IMR-90 (cell line): ENCODE measurements around the gene ZNF841. TPM values are rescaled to one million over a fixed set of nuclear protein-coding genes. Genes with fewer than 3 reads are reported as not detected.

Experiments
- ATAC-seq: fragments of 200-7000 bp; cut with Tn5 transposase; 2 replicates; pipeline ENCODE4 v1.9.1; 2020; ENCODE audit warnings: low read depth, mild to moderate bottlenecking, moderate library complexity
- BruUV-seq: library from RNA; stranded (reverse); fragments of 400-500 nt; replicated peaks from 2 replicates; lab custom pipeline; 2021; lab: Mats Ljungman, UMichigan
- CTCF ChIA-PET: fragments of 300-600 bp; formaldehyde crosslinking; extraction: SDS; loops from one replicate; lab custom pipeline; 2021; ENCODE audit warnings: antibody characterized with exemption; lab: Yijun Ruan, JAX
- POLR2A ChIA-PET: fragments of 300-600 bp; sonication (Branson Sonifier 250); formaldehyde crosslinking; loops from one replicate; lab custom pipeline; 2022; ENCODE audit warnings: antibody characterized with exemption; ENCODE audit not compliant: unreplicated experiment; lab: Charles Lee
- DNase-seq: peaks from one replicate; pipeline ENCODE4 v3.0.0; 2013
- H2AFZ ChIP-seq: replicated peaks from 2 replicates; pipeline ENCODE3; 2013; ENCODE audit warnings: low read length, mild to moderate bottlenecking; ENCODE audit not compliant: poor library complexity
- H2AK5ac ChIP-seq: 2 replicates; pipeline ENCODE4 v1.6.1; 2013; ENCODE audit warnings: low read depth, low read length, inconsistent platforms
- H2AK9ac ChIP-seq: replicated peaks from 2 replicates; pipeline ENCODE3; 2013; ENCODE audit warnings: mild to moderate bottlenecking, low read depth, low read length, moderate library complexity; ENCODE audit not compliant: poor library complexity
- H2BK120ac ChIP-seq: 2 replicates; pipeline ENCODE4 v1.6.1; 2013; ENCODE audit warnings: low read depth, low read length, inconsistent platforms
- H2BK15ac ChIP-seq: 3 replicates; pipeline ENCODE4 v1.6.1; 2013; ENCODE audit warnings: low read depth, low read length, inconsistent platforms
- H2BK20ac ChIP-seq: 2 replicates; pipeline ENCODE4 v1.6.1; 2013; ENCODE audit warnings: low read depth, mild to moderate bottlenecking, inconsistent platforms, low read length, moderate library complexity
- H2BK5ac ChIP-seq: 2 replicates; pipeline ENCODE4 v1.6.1; 2013; ENCODE audit warnings: mild to moderate bottlenecking, low read depth, low read length, inconsistent platforms; ENCODE audit not compliant: poor library complexity, severe bottlenecking
- H3K14ac ChIP-seq: replicated peaks from 2 replicates; pipeline ENCODE4 v1.6.1; 2013; ENCODE audit warnings: low read depth, low read length, inconsistent platforms
- H3K18ac ChIP-seq: 2 replicates; pipeline ENCODE4 v1.6.1; 2013; ENCODE audit warnings: low read depth, low read length, control low read depth
- H3K23ac ChIP-seq: 2 replicates; pipeline ENCODE4 v1.6.1; 2013; ENCODE audit warnings: low read depth, low read length, inconsistent platforms
- H3K27ac ChIP-seq: 2 replicates; pipeline ENCODE4 v1.5.1; 2013; ENCODE audit warnings: mild to moderate bottlenecking, control low read depth, low read length; ENCODE audit not compliant: insufficient read depth
- H3K27me3 ChIP-seq: 2 replicates; pipeline ENCODE4 v1.6.1; 2013; ENCODE audit warnings: low read length; ENCODE audit not compliant: control insufficient read depth, insufficient read depth
- H3K36me3 ChIP-seq: 2 replicates; pipeline ENCODE4 v1.6.1; 2013; ENCODE audit warnings: low read length, mixed read lengths; ENCODE audit not compliant: control insufficient read depth, insufficient read depth
- H3K4ac ChIP-seq: 2 replicates; pipeline ENCODE4 v1.6.1; 2013; ENCODE audit warnings: low read depth, low read length, inconsistent platforms
- H3K4me1 ChIP-seq: 2 replicates; pipeline ENCODE4 v1.6.1; 2013; ENCODE audit warnings: low read length, mixed read lengths; ENCODE audit not compliant: control insufficient read depth, insufficient read depth
- H3K4me2 ChIP-seq: 2 replicates; pipeline ENCODE4 v1.6.1; 2013; ENCODE audit warnings: low read depth, mild to moderate bottlenecking, control low read depth, low read length, moderate library complexity
- H3K4me3 ChIP-seq: 2 replicates; pipeline ENCODE4 v1.5.1; 2013; ENCODE audit warnings: low read depth, mild to moderate bottlenecking, control low read depth, low read length, moderate library complexity; ENCODE audit not compliant: insufficient read depth
- H3K56ac ChIP-seq: 2 replicates; pipeline ENCODE4 v1.6.1; 2013; ENCODE audit warnings: low read length, inconsistent platforms; ENCODE audit not compliant: insufficient read depth; ENCODE audit errors: extremely low read depth
- H3K79me1 ChIP-seq, 2 experiments: 2 replicates each; pipeline ENCODE4 v1.6.1; 2013; ENCODE audit warnings: low read length in 2 of 2, inconsistent platforms in 1 of 2, low read depth in 1 of 2
- H3K9ac ChIP-seq: 2 replicates; pipeline ENCODE4 v1.6.1; 2013; ENCODE audit warnings: low read depth, low read length, control low read depth
- H3K9me1 ChIP-seq: 2 replicates; pipeline ENCODE4 v1.6.1; 2013; ENCODE audit warnings: low read length, inconsistent platforms; ENCODE audit not compliant: insufficient read depth
- H3K9me3 ChIP-seq: 2 replicates; pipeline ENCODE4 v1.6.1; 2013; ENCODE audit warnings: low read length; ENCODE audit not compliant: control insufficient read depth, insufficient read depth
- H4K20me1 ChIP-seq: 2 replicates; pipeline ENCODE4 v1.6.1; 2013; ENCODE audit warnings: low read length, inconsistent platforms; ENCODE audit not compliant: insufficient read depth
- H4K5ac ChIP-seq: 2 replicates; pipeline ENCODE4 v1.6.1; 2013; ENCODE audit warnings: mild to moderate bottlenecking, low read depth, low read length, control low read depth
- H4K8ac ChIP-seq, 2 experiments: 2 replicates each; pipeline ENCODE4 v1.6.1; 2013; ENCODE audit warnings: low read depth in 2 of 2, low read length in 2 of 2, control low read depth in 1 of 2, inconsistent platforms in 1 of 2
- H4K91ac ChIP-seq: 2 replicates; pipeline ENCODE4 v1.6.1; 2013; ENCODE audit warnings: low read depth, low read length, inconsistent platforms; ENCODE audit not compliant: insufficient read depth
- CEBPB ChIP-seq: IDR thresholded peaks from 2 replicates; pipeline ENCODE4 v1.6.1; 2012; ENCODE audit warnings: low read depth, low read length, improper control_type of control experiment
- CHD1 ChIP-seq: IDR thresholded peaks from 2 replicates; pipeline ENCODE4 v1.6.1; 2012; ENCODE audit warnings: low read depth, low read length, improper control_type of control experiment
- ELK1 ChIP-seq: fragments of 150-350 bp; IDR thresholded peaks from 2 replicates; pipeline ENCODE4 v1.6.1; 2016; ENCODE audit warnings: low read depth, mild to moderate bottlenecking, low read length, moderate library complexity, borderline replicate concordance
- FOS ChIP-seq: fragments of 150-350 bp; IDR thresholded peaks from 2 replicates; pipeline ENCODE4 v1.6.1; 2016; ENCODE audit warnings: low read depth, low read length
- MAFK ChIP-seq: IDR thresholded peaks from 2 replicates; pipeline ENCODE4 v1.6.1; 2012; ENCODE audit warnings: low read depth, low read length, improper control_type of control experiment
- MAZ ChIP-seq: IDR thresholded peaks from 2 replicates; pipeline ENCODE4 v1.6.1; 2012; ENCODE audit warnings: low read depth, mild to moderate bottlenecking, low read length, improper control_type of control experiment, moderate library complexity, borderline replicate concordance
- POLR2A ChIP-seq: IDR thresholded peaks from 2 replicates; pipeline ENCODE4 v1.6.1; 2012; ENCODE audit warnings: mild to moderate bottlenecking, low read depth, low read length
- RAD21 ChIP-seq: IDR thresholded peaks from 2 replicates; pipeline ENCODE4 v1.6.1; 2012; ENCODE audit warnings: low read length, improper control_type of control experiment
- RCOR1 ChIP-seq: IDR thresholded peaks from 2 replicates; pipeline ENCODE4 v1.6.1; 2012; ENCODE audit warnings: mild to moderate bottlenecking, low read length, improper control_type of control experiment; ENCODE audit not compliant: insufficient replicate concordance
- USF2 ChIP-seq: fragments of 150-350 bp; IDR thresholded peaks from 2 replicates; pipeline ENCODE4 v1.6.1; 2017; ENCODE audit warnings: mild to moderate bottlenecking, antibody characterized with exemption, low read length, low read depth
- WGBS, 2 experiments: methylation state at CpG; one replicate each; pipeline versions ENCODE4 v1.1.5 to v1.1.7; 2013; ENCODE audit warnings: missing lambda C conversion rate in 2 of 2; ENCODE audit not compliant: insufficient read length in 1 of 2; ENCODE audit errors: extremely low coverage in 2 of 2; 5-methylcytosine and 5-hydroxymethylcytosine counted together
- dilution Hi-C: fragments of 300-500 bp; cut with HindIII; formaldehyde crosslinking; loops from one replicate; pipeline ENCODE4 v1.14.3; 2018; ENCODE audit warnings: low sequenced_read_pairs; ENCODE audit not compliant: unreplicated experiment
- in situ Hi-C: fragments of 300-500 bp; cut with MboI; formaldehyde crosslinking; loops from 3 replicates; pipeline ENCODE4 v1.14.3; 2019; ENCODE audit warnings: low sequenced_read_pairs, inconsistent platforms, mixed read lengths
- intact Hi-C: fragments of 100-400 bp; cut with micrococcal nuclease; formaldehyde crosslinking; loops from 2 replicates; pipeline ENCODE4 v1.10.0; 2022
- polyA plus RNA-seq, 3 experiments: library from polyadenylated mRNA; depleted of rRNA; stranded (reverse); fragments of >200 nt; gene quantifications; 2 replicates each; pipeline ENCODE4 v1.2.3, GENCODE V29; 2012; ENCODE audit warnings: low replicate concordance in 1 of 3
- total RNA-seq: library from RNA; depleted of rRNA; stranded (reverse); fragments of >200 nt; gene quantifications from 2 replicates; pipeline ENCODE4 v1.2.3, GENCODE V29; 2012

ZNF841 gene
- total and polyA plus RNA-seq, 2 of the 4 experiments (the other 2 are of a cell fraction), result 8.5 to 28.9 TPM

GRCh38 chr19:52138983-52139251, 43.4 kb upstream of the ZNF841 start (continued):
- TF ChIP-seq ELK1 (no peak), RAD21 (no peak), CEBPB (no peak)

GRCh38 chr19:52138278-52138982, 42.9 kb upstream of the ZNF841 start:
- H2BK15ac ChIP-seq, result no peak overlapping the region
- no peaks in the 10 kb centered on the region for H4K20me1 ChIP-seq
- peak overlapping the region; percentile 91 for H3K27ac ChIP-seq
- intact Hi-C loops (loop anchor here (5.0 kb wide), 1 partner anchor 91 kb away; the partner anchor contains the start of gene ZNF432), in situ Hi-C loops (no loop called here), dilution Hi-C loops (no loop called here)
- H3K4me3 ChIP-seq, result peak overlapping the region; percentile 53
- H3K9me3 ChIP-seq, result peaks cover 26% of the 10 kb centered on the region
- peak overlapping the region; percentile 92 for H2AK9ac ChIP-seq
- H2AK5ac ChIP-seq, result no peak overlapping the region
- ChIA-PET POLR2A (no interaction called here), CTCF (interaction anchor here (0.5 kb wide), 1 partner anchor 76 kb away, joined by 3 read pairs; no protein-coding TSS in a partner anchor)
- H3K36me3 ChIP-seq, result peaks cover 8% of the 10 kb centered on the region
- peak overlapping the region; percentile 28; the same call in 1 of the 2 replicates for H4K91ac ChIP-seq
- H4K8ac ChIP-seq, result peak overlapping the region; percentile 73 to 75
- no peak overlapping the region for H4K5ac ChIP-seq
- H2BK120ac ChIP-seq, result no peak overlapping the region
- H3K14ac ChIP-seq, result peak overlapping the region; percentile 77
- peaks cover 28 to 37% of the 10 kb centered on the region in 2 experiments for H3K79me1 ChIP-seq
- H2BK5ac ChIP-seq, result no peak overlapping the region
- H3K9me1 ChIP-seq, result no peaks in the 10 kb centered on the region
- peak overlapping the region; percentile 79 for H3K4me2 ChIP-seq
- DNase-seq, result peak; percentile 19
- peak; percentile 33 for ATAC-seq
- BruUV-seq, result no TSS peak
- 0 out of 2 replicates have a peak overlapping the region, but pooled peaks have one; percentile 82 for H3K56ac ChIP-seq
- H3K9ac ChIP-seq, result peak overlapping the region; percentile 98
- no peaks in the 10 kb centered on the region for H3K27me3 ChIP-seq
- H3K18ac ChIP-seq, result no peak overlapping the region
- no peak overlapping the region for H2BK20ac ChIP-seq
- H3K23ac ChIP-seq, result peak overlapping the region; percentile 31; the same call in 1 of the 2 replicates
- peak overlapping the region; percentile 89 for H2AFZ ChIP-seq
- H3K4ac ChIP-seq, result peak overlapping the region; percentile 81
- WGBS, 2 experiments, result 3% methylated on average over 14 of the region's 14 CpGs; no CpG with 5 or more reads in 1 of the 2 experiments
- H3K4me1 ChIP-seq, result peaks cover 2% of the 10 kb centered on the region
- TF ChIP-seq USF2, result peak; percentile 63
- TF ChIP-seq ELK1, result no peak
- no peak for TF ChIP-seq MAFK
- no peak for TF ChIP-seq MAZ
- no peak for TF ChIP-seq RAD21
- TF ChIP-seq CEBPB, result no peak
- no peak for TF ChIP-seq RCOR1
- TF ChIP-seq CHD1, result no peak
- TF ChIP-seq FOS, result no peak
- TF ChIP-seq POLR2A, result no peak
